Epithelial cell of umbilical artery (primary cell): Measurements from ENCODE around the gene ELOVL1. TPM values are rescaled to one million over a fixed set of nuclear protein-coding genes. Genes with fewer than 3 reads are reported as not detected.

ENCODE experiments used
- total RNA-seq: library from RNA; depleted of rRNA; stranded (reverse); fragments of >200 nt; gene quantifications from 2 replicates; pipeline ENCODE4 v1.2.3, GENCODE V29; 2014

The ELOVL1 gene
- total RNA-seq, result 41.9 and 53.0 TPM in 2 replicates

GRCh38 chr1:43367904-43368645, at the start of gene ELOVL1:
ELOVL1 (minus strand) TSS chr1:43368011; CDS start chr1:43365609, 2,402 bp downstream.

GRCh38 chr1:43389326-43390313, 21.8 kb upstream of the ELOVL1 start, which contains the start of the genes MED8 and SZT2:
MED8 (minus strand) TSS chr1:43389800; CDS start chr1:43389764, 36 bp downstream.
SZT2 (plus strand) TSS chr1:43389899; CDS start chr1:43389969, 70 bp downstream.

DNA sequence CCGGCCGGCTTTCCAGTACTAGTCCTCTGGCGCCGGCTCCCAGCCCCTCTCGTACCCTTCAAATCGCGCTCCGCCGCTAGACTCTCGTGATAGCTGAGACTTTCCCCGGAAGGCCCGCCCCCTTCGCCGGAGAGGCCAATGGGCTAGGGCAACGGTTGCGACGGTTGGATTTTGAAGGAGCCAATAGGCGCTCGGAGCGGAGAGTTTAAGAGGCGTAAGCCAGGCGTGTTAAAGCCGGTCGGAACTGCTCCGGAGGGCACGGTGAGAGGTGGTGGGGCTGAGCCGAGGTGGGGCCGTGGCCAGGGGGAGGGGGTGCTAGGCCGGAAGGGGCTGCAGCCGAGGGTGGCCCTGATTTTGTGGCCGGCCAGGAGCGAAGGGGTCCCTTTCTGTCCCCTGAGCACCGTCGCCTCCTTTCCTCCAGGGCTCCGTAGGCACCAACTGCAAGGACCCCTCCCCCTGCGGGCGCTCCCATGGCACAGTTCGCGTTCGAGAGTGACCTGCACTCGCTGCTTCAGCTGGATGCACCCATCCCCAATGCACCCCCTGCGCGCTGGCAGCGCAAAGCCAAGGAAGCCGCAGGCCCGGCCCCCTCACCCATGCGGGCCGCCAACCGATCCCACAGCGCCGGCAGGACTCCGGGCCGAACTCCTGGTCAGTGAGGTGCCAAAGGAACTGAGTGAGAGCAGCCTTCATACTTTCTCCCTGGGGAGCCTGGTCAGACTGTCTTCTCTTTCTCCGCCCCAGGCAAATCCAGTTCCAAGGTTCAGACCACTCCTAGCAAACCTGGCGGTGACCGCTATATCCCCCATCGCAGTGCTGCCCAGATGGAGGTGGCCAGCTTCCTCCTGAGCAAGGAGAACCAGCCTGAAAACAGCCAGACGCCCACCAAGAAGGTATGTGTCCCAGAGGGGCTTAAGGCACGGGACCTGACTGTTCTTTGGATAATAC, 8.8 kb downstream of the ELOVL1 start, which contains the start of gene CDC20:
Gene CDC20 (plus strand): TSS at position 236 of the 948 bp plus-strand sequence. CDS start 235 bp downstream, at position 471.

GRCh38 chr1:43337588-43337987, 30.2 kb downstream of the ELOVL1 start, which contains the start of gene MPL:
MPL (plus strand) TSS chr1:43337818; CDS start chr1:43337849, 31 bp downstream.

Other genes starting within 250 kb of the ELOVL1 start
- gene EBNA1BP2, start 195.7 kb downstream of the ELOVL1 start, total RNA-seq, result 147 and 151 TPM in 2 replicates
- 0.15 and 0.32 TPM in 2 replicates for gene CFAP57, start 195.7 kb downstream of the ELOVL1 start, total RNA-seq
- not detected in 2 replicates for gene TMEM125, start 98.0 kb downstream of the ELOVL1 start, total RNA-seq
- gene C1orf210, start 82.4 kb downstream of the ELOVL1 start, total RNA-seq, result not detected in 2 replicates
- 526 and 536 TPM in 2 replicates for gene TIE1, start 67.0 kb downstream of the ELOVL1 start, total RNA-seq
- not detected in 2 replicates for gene MPL, start 30.2 kb downstream of the ELOVL1 start, total RNA-seq
- gene CDC20, start 9.0 kb downstream of the ELOVL1 start, total RNA-seq, result 62.0 and 106 TPM in 2 replicates
- gene MED8, start 21.8 kb upstream of the ELOVL1 start, total RNA-seq, result 70.5 and 73.1 TPM in 2 replicates
- gene SZT2, start 21.9 kb upstream of the ELOVL1 start, total RNA-seq, result 13.6 and 16.9 TPM in 2 replicates
- 77.6 and 137 TPM in 2 replicates for gene HYI, start 85.9 kb upstream of the ELOVL1 start, total RNA-seq
- 54.7 and 58.5 TPM in 2 replicates for gene PTPRF, start 162.9 kb upstream of the ELOVL1 start, total RNA-seq